Activated effector memory CD4-positive, alpha-beta T cell treated with anti-CD3 and anti-CD28 coated beads, Interleukin-2, amount 50 U/mL, for 16 hours (primary cell): Measurements from ENCODE around the gene UPK3A.
"Not testable (repeated sequence)": the region's sequence is repeated elsewhere in the genome, so short reads cannot be mapped to it uniquely, and the experiment has no call there.

Source experiments
- DNase-seq: peaks from one replicate; pipeline ENCODE4 v3.0.0-alpha.2; 2020

Gene UPK3A

DNA sequence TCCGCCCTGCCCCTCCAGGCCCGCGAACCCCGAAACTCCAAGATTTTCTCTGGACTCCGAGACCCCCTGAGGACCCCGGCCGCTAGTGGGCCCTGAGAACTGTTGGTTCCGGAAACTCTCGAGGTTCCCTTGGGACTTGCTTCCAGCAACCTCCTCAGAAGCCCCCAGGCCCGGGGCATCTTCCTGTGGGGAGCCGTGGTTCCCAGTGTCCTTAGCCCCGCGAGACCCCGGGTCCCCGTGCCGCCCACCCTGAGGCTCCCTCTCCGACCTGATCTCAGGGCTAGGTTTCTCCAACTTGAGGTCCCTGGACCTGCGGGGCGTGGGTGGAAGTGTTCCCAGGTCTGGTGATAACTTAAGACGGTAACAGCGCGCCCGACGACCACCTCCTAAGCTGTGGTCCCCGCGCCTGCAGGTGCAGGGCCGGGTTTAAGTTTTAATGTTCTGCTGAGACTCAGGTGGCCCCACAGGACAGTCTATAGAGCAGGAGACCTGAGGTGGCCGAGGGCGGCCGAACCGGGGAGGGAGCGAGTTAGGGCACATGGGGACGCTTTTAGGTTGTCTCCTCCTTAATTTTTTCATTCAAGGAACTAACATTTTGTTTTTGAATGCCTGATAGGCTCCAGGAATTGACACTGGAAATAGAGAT lies 25.7 kb downstream of the UPK3A start:
- DNase-seq, result peak; percentile 68

DNA sequence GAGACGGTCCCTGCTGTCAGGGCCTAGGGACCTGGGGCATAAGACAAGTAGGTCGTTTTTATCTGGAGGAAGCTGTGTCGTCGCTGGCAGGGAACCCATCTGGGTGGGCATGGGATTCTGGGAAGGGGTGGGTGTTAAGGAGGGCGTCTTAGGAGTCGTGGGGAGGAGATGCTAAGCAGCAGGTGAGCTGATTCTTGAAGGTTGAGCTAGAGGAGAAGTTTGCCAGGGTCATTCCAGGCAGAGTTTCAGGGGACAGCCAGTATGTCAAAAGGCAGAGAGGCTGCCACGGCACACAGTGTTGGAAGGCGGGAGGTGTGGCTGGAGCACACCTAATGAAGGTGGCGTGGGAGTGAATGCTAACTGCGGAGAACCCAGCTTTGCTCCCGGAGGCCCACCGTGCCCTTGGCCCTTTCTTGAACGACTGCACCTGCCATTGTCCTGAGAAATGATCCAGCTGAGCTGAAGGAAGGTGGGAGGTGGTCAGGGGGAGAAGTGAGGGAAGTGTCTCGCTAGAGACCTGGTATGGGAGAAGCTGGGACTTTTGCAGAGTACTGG lies 26.3 kb downstream of the UPK3A start:
- DNase-seq, result no peak

GRCh38 chr22:45312415-45312814 lies 27.7 kb downstream of the UPK3A start:
- no peak for DNase-seq

DNA sequence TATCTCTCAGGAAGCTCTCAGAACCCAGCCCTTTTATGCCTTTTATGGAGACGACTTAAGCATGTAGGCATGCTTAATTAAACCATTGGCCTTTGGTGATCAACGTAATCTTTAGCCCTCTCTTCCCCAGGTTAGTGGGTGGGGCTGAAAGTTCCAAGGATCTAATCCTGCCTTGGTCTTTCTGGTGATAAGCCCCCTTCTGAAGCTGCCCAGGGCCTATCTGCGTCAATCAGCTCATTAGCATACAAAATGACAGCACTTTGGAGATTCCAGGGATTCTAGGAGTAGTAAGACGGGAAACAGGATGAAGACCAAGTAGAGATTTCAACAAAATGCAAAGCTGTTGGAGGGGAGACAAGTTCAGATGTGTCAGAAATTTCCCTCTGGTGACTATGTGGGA lies 28.1 kb downstream of the UPK3A start:
- no peak for DNase-seq

GRCh38 chr22:45314054-45314721 lies 29.4 kb downstream of the UPK3A start:
- DNase-seq, result no peak

DNA sequence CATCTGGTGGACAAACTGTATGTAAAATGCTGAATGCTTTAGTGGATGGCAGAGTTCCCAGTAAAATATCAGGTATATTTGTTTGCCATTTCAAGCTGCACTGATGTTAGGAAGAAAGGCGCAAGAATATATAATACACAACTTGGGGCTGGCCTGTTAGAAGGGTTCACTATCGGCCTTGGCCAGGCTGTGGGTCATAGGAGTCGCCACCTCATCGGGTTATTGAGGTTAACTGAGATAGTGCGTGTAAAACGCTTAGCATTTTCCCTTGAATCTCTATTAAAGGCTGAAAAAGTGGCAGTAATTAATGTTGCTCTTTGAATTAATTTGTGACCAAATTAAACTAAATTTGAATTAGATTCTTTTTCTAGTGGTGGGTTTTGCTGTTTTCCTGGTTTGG lies 30.0 kb downstream of the UPK3A start:
- DNase-seq, result no peak

GRCh38 chr22:45316796-45317526 lies 32.2 kb downstream of the UPK3A start:
- no peak for DNase-seq

GRCh38 chr22:45317551-45318167 lies 32.9 kb downstream of the UPK3A start:
- DNase-seq, result no peak

DNA sequence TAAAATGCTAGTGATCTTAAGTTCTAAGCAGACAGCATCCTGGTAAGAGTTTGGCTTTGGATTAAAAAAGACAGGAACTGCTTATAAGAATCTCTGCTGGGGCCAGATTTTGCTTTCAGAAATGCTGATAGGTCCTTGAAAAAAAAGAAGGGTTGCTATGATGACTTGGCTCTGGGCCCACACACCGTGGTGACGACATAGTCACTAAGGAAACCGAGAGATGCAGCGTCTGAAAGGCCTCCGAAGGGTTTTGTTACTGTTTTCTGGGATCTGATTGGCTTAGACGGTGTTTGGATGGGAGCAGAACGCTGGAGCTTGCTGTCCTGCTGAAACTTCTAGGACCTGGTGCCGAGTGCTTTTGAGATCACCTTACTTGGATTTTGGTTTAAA lies 33.4 kb downstream of the UPK3A start:
- peak; percentile 95 for DNase-seq

GRCh38 chr22:45318558-45319323 lies 34.0 kb downstream of the UPK3A start:
- peak; percentile 78 for DNase-seq

DNA sequence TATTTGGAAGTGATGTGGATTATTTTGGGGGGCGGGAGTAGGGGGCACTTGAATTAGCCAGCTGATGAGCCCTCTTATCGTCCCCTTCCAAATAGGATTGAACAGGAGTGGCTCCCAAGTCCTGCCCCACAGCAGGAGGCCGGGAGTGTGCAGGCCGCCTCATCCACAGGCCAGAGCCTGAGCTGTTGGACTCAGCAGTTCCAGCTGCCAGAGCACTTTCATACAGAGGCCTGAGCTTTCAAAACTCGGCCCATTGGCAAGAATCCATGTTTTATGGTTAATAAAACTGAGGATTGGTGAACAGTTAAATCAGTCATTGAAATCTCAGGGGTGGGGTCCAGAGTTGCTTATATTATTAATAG lies 34.6 kb downstream of the UPK3A start:
- DNase-seq, result no peak

GRCh38 chr22:45320357-45320976 lies 35.7 kb downstream of the UPK3A start:
- DNase-seq, result no peak

- no peak for DNase-seq
Observed at GRCh38 chr22:45321827-45322226, 37.1 kb downstream of the UPK3A start.

DNA sequence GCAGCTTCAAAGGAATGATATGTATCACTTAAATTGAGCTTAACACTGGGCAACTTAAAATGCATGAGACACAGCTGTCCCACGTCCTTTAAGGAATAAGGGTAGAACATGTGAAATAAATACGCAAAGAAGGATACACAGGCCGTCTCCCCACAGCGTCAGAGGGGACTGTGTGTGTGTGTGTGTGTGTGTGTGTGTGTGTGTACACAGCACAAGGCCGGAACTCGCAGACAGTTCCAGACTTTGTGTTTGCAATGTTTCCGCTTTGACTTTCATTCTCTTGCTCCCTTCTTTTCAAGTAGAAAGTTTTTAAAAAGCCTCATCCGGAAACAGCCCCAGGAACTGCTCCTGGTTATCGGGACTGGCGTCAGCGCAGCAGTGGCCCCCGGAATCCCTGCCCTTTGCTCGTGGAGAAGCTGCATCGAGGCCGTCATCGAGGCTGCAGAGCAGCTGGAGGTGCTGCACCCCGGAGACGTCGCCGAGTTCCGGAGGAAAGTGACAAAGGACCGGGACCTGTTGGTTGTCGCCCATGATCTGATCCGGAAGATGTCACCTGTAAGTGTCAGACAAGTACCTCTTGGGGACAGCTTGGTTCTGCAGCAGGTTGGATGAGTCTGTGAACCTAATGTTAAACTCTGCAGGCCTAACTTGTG lies 38.2 kb downstream of the UPK3A start:
- DNase-seq, result no peak

- no peak for DNase-seq
Observed at GRCh38 chr22:45323695-45324094, 38.9 kb downstream of the UPK3A start.

GRCh38 chr22:45324311-45324711 lies 39.6 kb downstream of the UPK3A start:
- no peak for DNase-seq

DNA sequence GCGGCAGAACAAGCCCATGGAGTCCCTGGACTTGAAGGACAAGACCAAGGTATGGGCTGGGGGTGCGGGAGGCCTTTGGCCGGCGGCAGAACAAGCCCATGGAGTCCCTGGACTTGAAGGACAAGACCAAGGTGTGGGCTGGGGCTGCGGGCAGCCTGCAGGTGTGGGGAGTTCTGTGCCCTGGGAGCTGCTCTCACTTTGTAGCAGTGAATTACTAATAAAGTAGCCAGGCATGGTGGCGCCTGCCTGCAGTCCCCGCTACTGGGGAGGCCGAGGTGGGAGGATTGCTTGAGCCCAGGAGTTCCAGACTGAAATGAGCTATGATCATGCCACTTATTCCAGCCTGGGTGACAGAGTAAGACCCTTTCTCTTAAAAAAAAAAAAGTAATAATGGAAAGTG lies 43.5 kb downstream of the UPK3A start:
- DNase-seq, result not testable (repeated sequence)

DNA sequence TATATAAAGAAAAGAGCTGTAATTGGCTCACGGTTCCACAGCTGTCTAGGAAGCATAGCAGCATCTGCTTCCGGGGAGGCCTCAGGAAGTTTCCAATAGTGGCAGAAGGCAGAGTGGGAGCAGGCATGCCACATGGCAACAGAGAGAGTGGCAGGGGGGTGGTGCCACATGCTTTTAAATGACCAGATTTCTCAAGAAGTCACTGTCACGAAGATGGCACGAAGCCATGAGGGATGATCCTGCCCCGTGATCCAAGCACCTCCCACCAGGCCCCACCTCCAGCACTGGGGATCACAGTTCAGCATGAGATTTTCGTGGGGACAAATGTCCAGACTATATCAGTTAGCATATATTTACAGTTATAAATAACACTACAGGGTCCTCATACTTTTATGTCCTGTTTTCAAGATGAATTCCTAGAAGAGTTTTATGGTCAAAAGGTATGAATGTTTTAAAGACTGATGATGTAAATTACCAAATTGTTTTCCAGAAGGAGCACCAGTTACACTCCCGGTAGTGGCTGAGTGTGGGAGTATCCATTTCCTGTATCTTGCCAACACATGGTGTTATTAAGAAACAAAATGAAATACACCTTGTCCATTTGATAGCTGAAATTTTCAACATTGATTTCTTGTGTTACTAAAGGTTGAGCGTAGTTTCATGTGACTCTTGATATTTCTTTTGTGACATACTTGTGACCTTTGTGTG lies 44.2 kb downstream of the UPK3A start:
- no peak for DNase-seq

DNA sequence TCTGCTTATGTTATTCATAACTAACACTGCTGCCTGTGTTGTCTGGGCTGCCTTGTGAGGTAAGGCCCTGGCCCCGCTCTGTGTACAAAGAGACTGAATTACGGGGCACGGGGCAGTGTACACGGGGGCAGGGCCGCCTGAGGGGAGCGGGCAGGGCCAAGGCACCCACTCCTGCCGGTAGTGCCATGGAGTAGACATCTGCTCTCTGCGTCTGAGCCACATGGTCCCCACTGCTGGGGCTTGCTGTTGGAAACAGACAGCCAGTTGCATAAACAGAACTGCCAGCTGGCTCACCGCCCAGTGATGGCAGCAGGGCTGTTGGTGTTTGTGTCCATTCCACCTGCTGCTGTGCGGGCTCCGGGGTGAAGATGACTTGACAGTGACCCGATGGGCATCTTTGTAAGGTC lies 44.8 kb downstream of the UPK3A start:
- no peak for DNase-seq

GRCh38 chr22:45330548-45330947 lies 45.8 kb downstream of the UPK3A start:
- no peak for DNase-seq

- no peak for DNase-seq
Observed at GRCh38 chr22:45331486-45331885, 46.7 kb downstream of the UPK3A start.
